Common myeloid progenitor, CD34-positive (primary cell): ENCODE data around the gene ATF7.

Source experiments
- CTCF ChIA-PET: fragments of 350-600 bp; sonication (Branson Sonifier 250); formaldehyde crosslinking; loops from one replicate; lab custom pipeline; 2021; ENCODE audit warnings: antibody characterized with exemption; lab: Charles Lee
- POLR2A ChIA-PET: fragments of 350-600 bp; sonication (Branson Sonifier 250); formaldehyde crosslinking; loops from one replicate; lab custom pipeline; 2021; ENCODE audit warnings: antibody characterized with exemption; lab: Charles Lee
- DNase-seq, 3 donors: peaks; one replicate each; pipeline versions ENCODE4 v3.0.0 to v3.0.0-alpha.2; 2013
- H3K27ac ChIP-seq, 2 experiments: 1 replicate in 1 of 2; 2 replicates in 1 of 2; pipeline ENCODE4 v1.7.0; 2013; ENCODE audit warnings: inconsistent platforms in 2 of 2, low read length in 2 of 2, mild to moderate bottlenecking in 2 of 2, low read depth in 1 of 2, moderate library complexity in 1 of 2; ENCODE audit not compliant: severe bottlenecking in 2 of 2, insufficient read depth in 1 of 2, poor library complexity in 1 of 2
- H3K27me3 ChIP-seq, 5 experiments: replicated peaks in 2 of 5; 1 replicate in 3 of 5; 2 replicates in 2 of 5; pipeline versions ENCODE4 v1.6.1 to v1.7.0; 2013; ENCODE audit warnings: low read length in 4 of 5, mild to moderate bottlenecking in 2 of 5, moderate library complexity in 2 of 5, inconsistent platforms in 1 of 5; ENCODE audit not compliant: insufficient read depth in 5 of 5, control insufficient read depth in 4 of 5
- H3K36me3 ChIP-seq, 4 experiments: 1 replicate in 2 of 4; 2 replicates in 2 of 4; pipeline versions ENCODE4 v1.6.1 to v1.7.0; 2013; ENCODE audit warnings: low read length in 3 of 4, control low read depth in 1 of 4, mild to moderate bottlenecking in 1 of 4; ENCODE audit not compliant: control insufficient read depth in 4 of 4, insufficient read depth in 4 of 4
- H3K4me1 ChIP-seq, 4 experiments: 1 replicate in 3 of 4; 2 replicates in 1 of 4; pipeline versions ENCODE4 v1.6.1 to v1.7.1; 2013; ENCODE audit warnings: low read length in 3 of 4, mild to moderate bottlenecking in 3 of 4, control low read depth in 1 of 4, inconsistent platforms in 1 of 4, moderate library complexity in 1 of 4; ENCODE audit not compliant: control insufficient read depth in 4 of 4, insufficient read depth in 4 of 4; ENCODE audit errors: control extremely low read depth in 1 of 4
- H3K4me3 ChIP-seq, 7 experiments: 1 replicate in 4 of 7; 2 replicates in 3 of 7; pipeline versions ENCODE4 v1.5.1 to v1.7.0; 2013; ENCODE audit warnings: mild to moderate bottlenecking in 7 of 7, low read length in 6 of 7, moderate library complexity in 6 of 7, inconsistent platforms in 2 of 7, low read depth in 2 of 7, control low read depth in 1 of 7; ENCODE audit not compliant: insufficient read depth in 4 of 7, control insufficient read depth in 1 of 7; ENCODE audit errors: extremely low read depth in 1 of 7
- H3K9me3 ChIP-seq, 5 experiments: 1 replicate in 4 of 5; 2 replicates in 1 of 5; pipeline versions ENCODE4 v1.6.1 to v1.7.1; 2013; ENCODE audit warnings: low read length in 4 of 5, mild to moderate bottlenecking in 2 of 5, inconsistent platforms in 1 of 5, low read depth in 1 of 5, moderate library complexity in 1 of 5; ENCODE audit not compliant: control insufficient read depth in 4 of 5, insufficient read depth in 2 of 5; ENCODE audit errors: control extremely low read depth in 1 of 5
- WGBS: methylation state at CpG from one replicate; pipeline ENCODE4 v1.1.5; 2013; ENCODE audit not compliant: insufficient coverage; 5-methylcytosine and 5-hydroxymethylcytosine counted together

The ATF7 gene

GRCh38 chr12:53506881-53507602, 119.1 kb downstream of the ATF7 start, which contains the start of gene NPFF:
NPFF (minus strand) TSS chr12:53507484; CDS start chr12:53507474, 10 bp downstream.
- ChIA-PET POLR2A (no interaction called here), CTCF (interaction anchor here (1.0 to 10.5 kb wide), 8 partner anchors 9 to 180 kb away, joined by 3 to 130 read pairs (median 16); no protein-coding TSS in a partner anchor)
- Histone ChIP-seq H3K4me1 (peaks cover 0 to 14% (median 9%) of the 10 kb centered on the region in 4 experiments), H3K4me3 (no peak within 1 kb of the TSS), H3K36me3 (peaks cover 13 to 64% (median 50%) of the 10 kb centered on the region in 4 experiments), H3K9me3 (no peaks in the 10 kb centered on the region), H3K27me3 (no peaks in the 10 kb centered on the region), H3K27ac (no peak within 1 kb of the TSS)
- no peak for DNase-seq
- WGBS, result 97% methylated on average over 6 of the region's 9 CpGs

GRCh38 chr12:53506450-53506785, 119.8 kb downstream of the ATF7 start:
- H3K27me3 ChIP-seq, result no peaks in the 10 kb centered on the region
- DNase-seq, result no peak
- H3K9me3 ChIP-seq, result no peaks in the 10 kb centered on the region
- ChIA-PET POLR2A (no interaction called here), CTCF (interaction anchor here (1.0 to 10.5 kb wide), 4 partner anchors 15 to 218 kb away, joined by 3 to 130 read pairs (median 4); no protein-coding TSS in a partner anchor)
- H3K4me3 ChIP-seq, result no peak overlapping the region
- no peak overlapping the region for H3K27ac ChIP-seq
- H3K36me3 ChIP-seq, result peaks cover 13 to 58% (median 47%) of the 10 kb centered on the region in 4 experiments
- H3K4me1 ChIP-seq, result peaks cover 0 to 20% (median 15%) of the 10 kb centered on the region in 4 experiments
- WGBS, result 92% methylated on average over 2 of the region's 2 CpGs

- Histone ChIP-seq H3K27ac (no peak overlapping the region), H3K4me1 (peaks cover 0 to 22% (median 18%) of the 10 kb centered on the region in 4 experiments), H3K36me3 (peaks cover 13 to 56% (median 45%) of the 10 kb centered on the region in 4 experiments), H3K27me3 (no peaks in the 10 kb centered on the region), H3K9me3 (no peaks in the 10 kb centered on the region), H3K4me3 (no peak overlapping the region)
- 98% methylated on average over 15 of the region's 19 CpGs for WGBS
- DNase-seq, result no peak
- ChIA-PET POLR2A (no interaction called here), CTCF (interaction anchor here (1.0 to 10.5 kb wide), 5 partner anchors 15 to 217 kb away, joined by 3 to 130 read pairs (median 4); no protein-coding TSS in a partner anchor)
Measured at GRCh38 chr12:53505555-53506449, 120.4 kb downstream of the ATF7 start.

- Histone ChIP-seq H3K9me3 (no peaks in the 10 kb centered on the region), H3K27me3 (no peaks in the 10 kb centered on the region), H3K4me1 (peaks cover under 1 to 26% (median 22%) of the 10 kb centered on the region in 4 experiments), H3K27ac (no peak overlapping the region), H3K4me3 (no peak overlapping the region), H3K36me3 (peaks cover 13 to 49% (median 38%) of the 10 kb centered on the region in 4 experiments)
- CTCF ChIA-PET, result interaction anchor here (1.3 to 10.5 kb wide), 4 partner anchors 14 to 179 kb away, joined by 3 to 130 read pairs (median 6); no protein-coding TSS in a partner anchor
- POLR2A ChIA-PET, result no interaction called here
- no peak for DNase-seq
- 96% methylated on average over 10 of the region's 10 CpGs for WGBS
Measured at GRCh38 chr12:53505086-53505485, 121.1 kb downstream of the ATF7 start.

GRCh38 chr12:53504004-53504920, 121.9 kb downstream of the ATF7 start:
- WGBS, result 98% methylated on average over 9 of the region's 14 CpGs
- ChIA-PET CTCF (interaction anchor here (0.7 to 10.5 kb wide), 7 partner anchors 9 to 178 kb away, joined by 3 to 130 read pairs (median 4); no protein-coding TSS in a partner anchor), POLR2A (no interaction called here)
- Histone ChIP-seq H3K36me3 (peaks cover 13 to 49% (median 37%) of the 10 kb centered on the region in 4 experiments), H3K27ac (no peak overlapping the region), H3K27me3 (no peaks in the 10 kb centered on the region), H3K4me3 (no peak overlapping the region), H3K4me1 (peaks cover 4 to 32% (median 28%) of the 10 kb centered on the region in 4 experiments), H3K9me3 (no peaks in the 10 kb centered on the region)
- DNase-seq, result no peak

GRCh38 chr12:53502983-53503728, 123.0 kb downstream of the ATF7 start:
- H3K27ac ChIP-seq, result peak overlapping the region in 1 of 2 experiments; percentile 95
- H3K36me3 ChIP-seq, result peaks cover 13 to 49% (median 37%) of the 10 kb centered on the region in 4 experiments
- no peaks in the 10 kb centered on the region for H3K27me3 ChIP-seq
- peaks cover 4 to 36% (median 34%) of the 10 kb centered on the region in 4 experiments for H3K4me1 ChIP-seq
- DNase-seq, result no peak
- H3K4me3 ChIP-seq, result no peak overlapping the region
- 95% methylated on average over 8 of the region's 10 CpGs for WGBS
- H3K9me3 ChIP-seq, result no peaks in the 10 kb centered on the region
- ChIA-PET POLR2A (no interaction called here), CTCF (interaction anchor here (1.7 to 10.5 kb wide), 2 partner anchors 13 to 28 kb away, joined by 4 to 130 read pairs; no protein-coding TSS in a partner anchor)
